ENCODE results near the gene ZNF813. TPM values are rescaled to one million over a fixed set of nuclear protein-coding genes. Genes with fewer than 3 reads are reported as not detected.
"Not testable (repeated sequence)": the region's sequence is repeated elsewhere in the genome, so short reads cannot be mapped to it uniquely, and the experiment has no call there.

Gene ZNF813
- 1 to 10 TPM in 4 of 6 experiments, under 1 TPM in 2; 0.74 to 1.6 (median 1.1) TPM for total RNA-seq
- long read RNA-seq, partial matches to known transcripts = 0 of 1 reads
- long read RNA-seq, other reads (novel, unspliced or antisense) = 1 of 1 reads

DNA sequence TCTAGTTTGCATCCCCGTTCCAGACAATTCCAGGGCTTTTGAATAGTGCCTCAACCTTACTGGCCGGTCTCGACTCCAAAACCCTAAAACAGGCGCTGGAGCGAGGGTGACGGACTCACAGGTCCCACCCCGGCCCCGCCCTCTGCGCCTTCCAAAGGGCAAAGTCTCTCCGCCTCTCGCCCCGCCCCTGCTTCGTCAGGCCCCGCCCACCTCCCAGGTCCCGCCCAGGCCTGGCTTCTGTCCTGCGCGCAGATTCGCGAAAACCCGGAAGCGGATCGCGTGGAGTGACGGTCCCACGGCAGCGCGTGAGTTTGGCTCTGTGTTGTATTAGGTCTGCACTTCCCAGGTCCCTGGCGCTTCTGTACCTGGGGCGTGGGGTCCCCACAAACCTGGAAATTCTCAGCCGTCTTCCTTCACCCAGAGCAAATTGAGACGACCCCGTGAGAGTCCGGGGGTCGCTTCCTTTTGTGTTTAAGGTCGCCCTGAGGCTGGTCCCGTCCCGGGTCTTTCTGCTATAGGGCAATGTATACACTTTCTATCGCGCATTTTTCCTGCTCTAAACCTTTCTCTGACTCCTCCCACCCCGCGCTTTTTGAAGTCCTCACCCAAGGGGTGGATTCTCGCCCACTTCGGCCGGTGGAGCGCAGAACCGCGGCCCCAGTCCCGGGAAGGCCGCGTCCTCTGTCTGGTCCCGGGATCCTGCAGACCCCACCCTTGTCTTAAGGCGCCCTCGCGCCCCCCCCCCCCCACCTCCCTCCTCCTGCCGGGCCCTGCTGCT, at the start of gene ZNF813:
Gene ZNF813, plus strand, starts transcription at position 249 of the 778 bp plus-strand sequence. CDS start 16,090 bp downstream, outside the sequence.
- Histone ChIP-seq H3K27ac (peak within 1 kb of the TSS in 2 of 3 donors; percentile 21 to 78), H3K36me3 (no peaks in the 10 kb centered on the region), H3K27me3 (no peaks in the 10 kb centered on the region), H3K4me3 (peak within 1 kb of the TSS; percentile 45 to 62 (median 57)), H3K4me1 (no peaks in the 10 kb centered on the region), H3K9me3 (no peaks in the 10 kb centered on the region)
- 0% methylated on average over 17 of the region's 55 CpGs for WGBS (ENCODE audit: insufficient coverage, low coverage, low lambda C conversion rate, missing lambda C conversion rate)
- ATAC-seq (peak; percentile 98 to 100 (median 98)), DNase-seq (peak; percentile 92 to 96 (median 96))
- peak; percentile 44 for TF ChIP-seq POLR2A (IDR thresholded peaks at IDR 0.05)
- TF ChIP-seq, protein P1, sequence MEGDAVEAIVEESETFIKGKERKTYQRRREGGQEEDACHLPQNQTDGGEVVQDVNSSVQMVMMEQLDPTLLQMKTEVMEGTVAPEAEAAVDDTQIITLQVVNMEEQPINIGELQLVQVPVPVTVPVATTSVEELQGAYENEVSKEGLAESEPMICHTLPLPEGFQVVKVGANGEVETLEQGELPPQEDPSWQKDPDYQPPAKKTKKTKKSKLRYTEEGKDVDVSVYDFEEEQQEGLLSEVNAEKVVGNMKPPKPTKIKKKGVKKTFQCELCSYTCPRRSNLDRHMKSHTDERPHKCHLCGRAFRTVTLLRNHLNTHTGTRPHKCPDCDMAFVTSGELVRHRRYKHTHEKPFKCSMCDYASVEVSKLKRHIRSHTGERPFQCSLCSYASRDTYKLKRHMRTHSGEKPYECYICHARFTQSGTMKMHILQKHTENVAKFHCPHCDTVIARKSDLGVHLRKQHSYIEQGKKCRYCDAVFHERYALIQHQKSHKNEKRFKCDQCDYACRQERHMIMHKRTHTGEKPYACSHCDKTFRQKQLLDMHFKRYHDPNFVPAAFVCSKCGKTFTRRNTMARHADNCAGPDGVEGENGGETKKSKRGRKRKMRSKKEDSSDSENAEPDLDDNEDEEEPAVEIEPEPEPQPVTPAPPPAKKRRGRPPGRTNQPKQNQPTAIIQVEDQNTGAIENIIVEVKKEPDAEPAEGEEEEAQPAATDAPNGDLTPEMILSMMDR (IDR thresholded peaks at IDR 0.05) = no peak
- intact Hi-C loops (cut with DNase I) = no loop called here

DNA sequence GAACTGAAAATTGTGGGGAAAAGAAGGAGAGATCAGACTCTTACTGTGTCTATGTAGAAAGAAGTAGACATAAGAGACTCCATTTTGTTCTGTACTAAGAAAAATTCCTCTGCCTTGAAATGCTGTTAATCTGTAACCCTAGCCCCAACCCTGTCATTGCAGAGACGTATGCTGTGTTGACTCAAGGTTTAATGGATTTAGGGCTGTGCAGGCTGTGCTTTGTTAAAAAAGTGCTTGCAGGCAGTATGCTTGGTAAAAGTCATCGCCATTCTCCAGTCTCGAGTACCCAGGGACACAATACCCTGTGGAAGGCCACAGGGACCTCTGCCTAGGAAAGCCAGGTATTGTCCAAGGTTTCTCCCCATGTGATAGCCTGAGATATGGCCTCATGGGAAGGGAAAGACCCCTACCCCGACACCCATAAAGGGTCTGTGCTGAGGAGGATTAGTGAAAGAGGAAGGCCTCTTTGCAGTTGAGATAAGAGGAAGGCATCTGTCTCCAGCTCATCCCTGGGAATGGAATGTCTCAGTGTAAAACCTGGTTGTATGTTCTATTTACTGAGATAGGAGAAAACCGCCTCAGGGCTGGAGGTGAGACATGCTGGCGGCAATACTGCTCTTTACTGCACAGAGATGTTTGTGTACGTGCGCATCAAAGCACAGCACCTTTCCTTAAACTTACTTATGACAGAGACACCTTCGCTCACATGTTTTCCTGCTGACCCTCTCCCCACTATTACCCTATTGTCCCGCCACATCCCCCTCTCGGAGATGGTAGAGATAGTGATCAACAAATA, 46.8 kb upstream of the ZNF813 start:
- H3K4me1 ChIP-seq; H3K36me3 ChIP-seq; H3K4me3 ChIP-seq; H3K27ac ChIP-seq; H3K27me3 ChIP-seq; intact Hi-C loops (cut with DNase I); ATAC-seq; DNase-seq: not testable (repeated sequence)
- peaks cover 0 to 16% (median 0%) of the 10 kb centered on the region in 4 donors for H3K9me3 ChIP-seq
- 54% methylated on average over 7 of the region's 11 CpGs for WGBS (ENCODE audit: insufficient coverage, low coverage, low lambda C conversion rate, missing lambda C conversion rate)

GRCh38 chr19:53422551-53422950, 45.0 kb upstream of the ZNF813 start:
- Histone ChIP-seq H3K9me3 (peaks cover 0 to 16% (median 0%) of the 10 kb centered on the region in 4 donors), H3K36me3 (no peaks in the 10 kb centered on the region), H3K4me1 (no peaks in the 10 kb centered on the region), H3K27me3 (no peaks in the 10 kb centered on the region), H3K4me3 (no peak overlapping the region), H3K27ac (no peak overlapping the region)
- intact Hi-C loops (cut with DNase I) = no loop called here
- TF ChIP-seq POLR2A (IDR thresholded peaks at IDR 0.05) = no peak
- TF ChIP-seq, protein P1 (IDR thresholded peaks at IDR 0.05) = no peak
- DNase-seq (no peak), ATAC-seq (no peak)
- WGBS (ENCODE audit: insufficient coverage, low coverage, low lambda C conversion rate, missing lambda C conversion rate) = 82% methylated on average over 5 of the region's 5 CpGs

GRCh38 chr19:53423074-53423473, 44.5 kb upstream of the ZNF813 start:
- H3K36me3 ChIP-seq; H3K27ac ChIP-seq; H3K4me1 ChIP-seq; DNase-seq; intact Hi-C loops (cut with DNase I); H3K4me3 ChIP-seq; H3K27me3 ChIP-seq: not testable (repeated sequence)
- 20% methylated on average over 1 of the region's 13 CpGs for WGBS (ENCODE audit: insufficient coverage, low coverage, low lambda C conversion rate, missing lambda C conversion rate)
- peak; percentile 48 to 70 (median 63) for ATAC-seq
- H3K9me3 ChIP-seq = peaks cover 0 to 14% (median 0%) of the 10 kb centered on the region in 4 donors

DNA sequence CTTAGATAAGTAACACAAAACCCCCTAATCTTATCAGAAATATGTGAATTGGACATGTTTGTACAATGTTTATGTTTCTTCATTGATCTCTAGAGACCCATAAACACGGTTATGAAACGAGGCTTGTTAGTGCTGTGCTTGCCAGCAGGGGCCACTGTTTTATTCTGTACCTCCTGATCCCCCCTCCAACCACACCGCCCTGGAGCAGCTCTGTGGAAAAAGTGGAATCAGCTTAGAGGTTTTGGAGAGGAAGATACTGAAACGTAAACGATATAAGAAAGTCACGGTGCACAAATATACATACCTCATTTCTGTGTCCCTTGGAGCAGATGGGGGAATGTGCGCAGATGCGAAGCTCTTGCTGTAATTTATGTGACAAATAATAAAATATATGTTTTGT, 43.9 kb upstream of the ZNF813 start:
- WGBS (ENCODE audit: insufficient coverage, low coverage, low lambda C conversion rate, missing lambda C conversion rate) = 61% methylated on average over 7 of the region's 8 CpGs
- intact Hi-C loops (cut with DNase I); H3K4me3 ChIP-seq; H3K27ac ChIP-seq; H3K4me1 ChIP-seq; H3K27me3 ChIP-seq; H3K36me3 ChIP-seq; DNase-seq: not testable (repeated sequence)
- peaks cover 0 to 11% (median 0%) of the 10 kb centered on the region in 4 donors for H3K9me3 ChIP-seq
- peak; percentile 46 to 71 (median 61) for ATAC-seq
